Adrenal gland (tissue), 5 donors: ENCODE results near the gene SEC14L5.

ENCODE experiments used
- CTCF ChIP-seq, 6 experiments: fragments of 450-650 bp in 4 of 6; fragments of 200-600 bp in 2 of 6; sonication (generic) in 1 of 6; IDR thresholded peaks; 1 replicate in 5 of 6; 2 replicates in 1 of 6; pipeline versions ENCODE4 v1.5.1 to v1.8.0; 2016 to 2021; ENCODE audit warnings: antibody characterized with exemption in 6 of 6, mild to moderate bottlenecking in 2 of 6, moderate library complexity in 1 of 6
- POLR2A ChIP-seq, 2 donors: fragments of 450-650 bp; IDR thresholded peaks; one replicate each; pipeline ENCODE4 v1.6.1; 2017; ENCODE audit warnings: antibody characterized with exemption in 2 of 2, mild to moderate bottlenecking in 2 of 2, moderate library complexity in 1 of 2
- donor health status: DM: no; HTN: no; CAD: no.

DNA sequence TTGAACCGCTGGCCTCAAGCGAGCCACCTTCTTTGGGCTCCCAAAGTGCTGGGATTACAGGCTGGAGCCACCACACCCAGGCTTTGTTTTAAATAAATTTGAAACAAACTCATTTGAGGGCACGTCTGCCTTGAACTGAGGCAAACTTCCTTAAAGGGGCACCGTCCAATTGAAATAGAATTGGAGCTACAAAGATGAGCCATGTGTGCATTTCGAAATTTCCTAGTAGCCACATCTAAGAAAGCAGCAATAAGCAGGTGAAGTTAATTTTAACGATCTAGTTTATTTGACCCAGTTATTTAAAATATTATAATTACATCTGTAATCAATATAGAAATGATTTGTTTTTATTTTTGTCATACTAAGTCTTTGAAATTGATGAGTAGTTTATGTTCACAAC lies 108.4 kb downstream of the SEC14L5 start:
- TF ChIP-seq CTCF (IDR thresholded peaks at IDR 0.05) (no peak), POLR2A (IDR thresholded peaks at IDR 0.05) (no peak)
